Fibroblast of lung (primary cell): ENCODE measurements around the gene TIMM29.

ENCODE experiments used
- EZH2 ChIP-seq: IDR thresholded peaks from 2 replicates; pipeline ENCODE4 v1.5.1; 2012; ENCODE audit warnings: low read length, control low read depth, mild to moderate bottlenecking; ENCODE audit errors: missing control alignments
- TF ChIP-seq, protein P1 (sequence below), 2 donors: IDR thresholded peaks in 1 of 2; conservative IDR thresholded peaks in 1 of 2; 1 replicate in 1 of 2; 2 replicates in 1 of 2; pipeline ENCODE4 v1.5.1; 2011 to 2012; ENCODE audit warnings: low read length in 2 of 2, control low read depth in 1 of 2, inconsistent platforms in 1 of 2, low read depth in 1 of 2, mild to moderate bottlenecking in 1 of 2

DNA sequence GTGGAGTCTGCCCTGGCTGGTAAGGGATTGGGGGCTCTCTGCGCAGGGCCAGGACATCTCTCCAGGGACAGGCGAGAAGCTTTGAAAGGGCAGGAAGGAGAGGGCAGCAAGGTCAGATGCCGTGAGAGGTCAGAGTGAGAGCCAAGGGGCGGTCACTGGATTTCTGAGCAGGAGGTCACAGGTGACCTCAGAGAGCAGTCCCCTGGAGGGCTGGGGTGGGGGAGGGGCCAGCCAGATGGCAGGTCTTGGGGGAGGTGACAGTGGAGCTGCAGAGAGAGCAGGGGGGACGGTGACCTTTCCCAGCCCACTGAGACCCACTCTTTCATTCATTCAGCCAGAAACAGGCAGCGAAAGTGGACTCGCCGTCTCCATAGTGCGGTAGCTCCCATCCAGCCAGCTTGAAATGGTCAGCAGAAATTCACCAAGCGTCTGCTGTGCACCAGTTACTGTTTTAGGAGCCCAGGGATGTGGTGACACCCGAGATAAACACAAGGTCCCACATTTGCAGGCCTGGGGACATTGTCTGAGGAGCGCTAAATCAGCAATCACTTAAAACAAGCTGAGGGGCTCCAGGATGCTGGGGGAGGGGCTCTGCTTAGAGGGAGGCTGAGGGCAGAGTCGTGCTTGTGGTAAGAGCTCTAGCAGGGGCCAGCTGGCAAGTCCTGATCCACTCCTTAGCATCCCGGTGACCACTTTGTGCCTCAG is 47.1 kb upstream of the TIMM29 start:
- TF ChIP-seq, protein P1, sequence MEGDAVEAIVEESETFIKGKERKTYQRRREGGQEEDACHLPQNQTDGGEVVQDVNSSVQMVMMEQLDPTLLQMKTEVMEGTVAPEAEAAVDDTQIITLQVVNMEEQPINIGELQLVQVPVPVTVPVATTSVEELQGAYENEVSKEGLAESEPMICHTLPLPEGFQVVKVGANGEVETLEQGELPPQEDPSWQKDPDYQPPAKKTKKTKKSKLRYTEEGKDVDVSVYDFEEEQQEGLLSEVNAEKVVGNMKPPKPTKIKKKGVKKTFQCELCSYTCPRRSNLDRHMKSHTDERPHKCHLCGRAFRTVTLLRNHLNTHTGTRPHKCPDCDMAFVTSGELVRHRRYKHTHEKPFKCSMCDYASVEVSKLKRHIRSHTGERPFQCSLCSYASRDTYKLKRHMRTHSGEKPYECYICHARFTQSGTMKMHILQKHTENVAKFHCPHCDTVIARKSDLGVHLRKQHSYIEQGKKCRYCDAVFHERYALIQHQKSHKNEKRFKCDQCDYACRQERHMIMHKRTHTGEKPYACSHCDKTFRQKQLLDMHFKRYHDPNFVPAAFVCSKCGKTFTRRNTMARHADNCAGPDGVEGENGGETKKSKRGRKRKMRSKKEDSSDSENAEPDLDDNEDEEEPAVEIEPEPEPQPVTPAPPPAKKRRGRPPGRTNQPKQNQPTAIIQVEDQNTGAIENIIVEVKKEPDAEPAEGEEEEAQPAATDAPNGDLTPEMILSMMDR (conservative IDR thresholded peaks at IDR 0.05 in 1 of 2, IDR thresholded peaks at IDR 0.05 in 1 of 2; ENCODE audit: low read depth in 1 of 2, low read length in 2 of 2): no peak
- no peak for TF ChIP-seq EZH2
